Neural crest cell (in vitro differentiated cells): ENCODE results near the gene MRGPRF. TPM values are rescaled to one million over a fixed set of nuclear protein-coding genes. Genes with fewer than 3 reads are reported as not detected.

Experiments used
- DNase-seq: peaks from one replicate; pipeline ENCODE4 v3.0.0; 2021; ENCODE audit warnings: low read depth, mixed read lengths, low spot score
- H3K27ac Mint-ChIP-seq: one replicate; pipeline ENCODE4 v1.8.0; 2021; ENCODE audit warnings: mild to moderate bottlenecking, mixed read lengths; ENCODE audit not compliant: unreplicated experiment
- H3K27me3 Mint-ChIP-seq: 2 replicates; pipeline ENCODE4 v1.8.0; 2021; ENCODE audit warnings: low read depth, mild to moderate bottlenecking, mixed read lengths
- H3K36me3 Mint-ChIP-seq: 2 replicates; pipeline ENCODE4 v1.8.0; 2021; ENCODE audit warnings: low read depth, mild to moderate bottlenecking, mixed read lengths
- H3K4me1 Mint-ChIP-seq: 2 replicates; pipeline ENCODE4 v1.8.0; 2021; ENCODE audit warnings: mixed read lengths
- H3K4me3 Mint-ChIP-seq: one replicate; pipeline ENCODE4 v1.8.0; 2021; ENCODE audit warnings: mild to moderate bottlenecking, mixed read lengths
- H3K9me3 Mint-ChIP-seq: 2 replicates; pipeline ENCODE4 v1.8.0; 2021; ENCODE audit warnings: mixed read lengths
- CTCF ChIP-seq: fragments of 200-600 bp; sonication (generic); conservative IDR thresholded peaks from 2 replicates; pipeline ENCODE4 v1.5.0; 2021; ENCODE audit warnings: antibody characterized with exemption, mild to moderate bottlenecking
- total RNA-seq: library from RNA; stranded (reverse); gene quantifications from 2 replicates; pipeline ENCODE4 v1.2.1, GENCODE V29; 2021

MRGPRF gene
- total RNA-seq, 1 donor from 2014 or later = 0.23 TPM

- H3K4me3 Mint-ChIP-seq = no peak overlapping the region
- TF ChIP-seq CTCF = no peak
- H3K27ac Mint-ChIP-seq = no peak overlapping the region
- peaks cover 25% of the 10 kb centered on the region for H3K27me3 Mint-ChIP-seq
- H3K4me1 Mint-ChIP-seq = peaks cover 21% of the 10 kb centered on the region
- H3K9me3 Mint-ChIP-seq = no peaks in the 10 kb centered on the region
- DNase-seq = no peak
- no peaks in the 10 kb centered on the region for H3K36me3 Mint-ChIP-seq
Observed at GRCh38 chr11:69009441-69010211, 3.4 kb downstream of the MRGPRF start.

GRCh38 chr11:69008737-69009440, 4.2 kb downstream of the MRGPRF start:
- peaks cover 21% of the 10 kb centered on the region for H3K4me1 Mint-ChIP-seq
- peaks cover 22% of the 10 kb centered on the region for H3K27me3 Mint-ChIP-seq
- H3K36me3 Mint-ChIP-seq = no peaks in the 10 kb centered on the region
- DNase-seq = no peak
- no peak for TF ChIP-seq CTCF
- no peak overlapping the region for H3K27ac Mint-ChIP-seq
- H3K9me3 Mint-ChIP-seq = no peaks in the 10 kb centered on the region
- H3K4me3 Mint-ChIP-seq = no peak overlapping the region

GRCh38 chr11:69007975-69008381, 5.1 kb downstream of the MRGPRF start:
- TF ChIP-seq CTCF = no peak
- H3K9me3 Mint-ChIP-seq = no peaks in the 10 kb centered on the region
- H3K4me1 Mint-ChIP-seq = peaks cover 21% of the 10 kb centered on the region
- H3K4me3 Mint-ChIP-seq = no peak overlapping the region
- no peaks in the 10 kb centered on the region for H3K36me3 Mint-ChIP-seq
- DNase-seq = no peak
- peaks cover 15% of the 10 kb centered on the region for H3K27me3 Mint-ChIP-seq
- H3K27ac Mint-ChIP-seq = no peak overlapping the region

GRCh38 chr11:69006816-69007215, 6.2 kb downstream of the MRGPRF start:
- Mint-ChIP-seq H3K4me3 (no peak overlapping the region), H3K36me3 (no peaks in the 10 kb centered on the region), H3K9me3 (no peaks in the 10 kb centered on the region), H3K27ac (no peak overlapping the region), H3K27me3 (peaks cover 7% of the 10 kb centered on the region), H3K4me1 (peaks cover 20% of the 10 kb centered on the region)
- TF ChIP-seq CTCF = no peak
- no peak for DNase-seq

- Mint-ChIP-seq H3K4me3 (no peak overlapping the region), H3K9me3 (no peaks in the 10 kb centered on the region), H3K4me1 (peaks cover 15% of the 10 kb centered on the region), H3K27me3 (peaks cover 2% of the 10 kb centered on the region), H3K36me3 (no peaks in the 10 kb centered on the region), H3K27ac (no peak overlapping the region)
- TF ChIP-seq CTCF = no peak
- no peak for DNase-seq
Observed at GRCh38 chr11:69005631-69006368, 7.2 kb downstream of the MRGPRF start.
